DMS53 treated with DMSO at 0.1 percent for 48 hours (cell line): Measurements from ENCODE around the gene PPP1R12B.
"Not testable (repeated sequence)": the region's sequence is repeated elsewhere in the genome, so short reads cannot be mapped to it uniquely, and the experiment has no call there.

Experiments
- DNase-seq: peaks from one replicate; lab custom pipeline; 2025; ENCODE audit not compliant: unreplicated experiment; lab: John Stamatoyannopoulos, UW

The PPP1R12B gene

GRCh38 chr1:202398439-202398838 lies 49.9 kb downstream of the PPP1R12B start:
- DNase-seq: not testable (repeated sequence)

GRCh38 chr1:202401771-202402170 lies 53.3 kb downstream of the PPP1R12B start:
- DNase-seq: not testable (repeated sequence)

- not testable (repeated sequence) for DNase-seq
Measured at GRCh38 chr1:202403381-202403780, 54.9 kb downstream of the PPP1R12B start.

- no peak for DNase-seq
Measured at GRCh38 chr1:202405928-202406327, 57.4 kb downstream of the PPP1R12B start.

GRCh38 chr1:202406896-202407295 lies 58.4 kb downstream of the PPP1R12B start:
- not testable (repeated sequence) for DNase-seq

GRCh38 chr1:202407378-202407777 lies 58.9 kb downstream of the PPP1R12B start:
- DNase-seq: not testable (repeated sequence)

- not testable (repeated sequence) for DNase-seq
Measured at GRCh38 chr1:202410251-202410650, 61.8 kb downstream of the PPP1R12B start.

GRCh38 chr1:202410854-202411357 lies 62.4 kb downstream of the PPP1R12B start:
- peak; percentile 30 for DNase-seq

- no peak for DNase-seq
Measured at GRCh38 chr1:202411422-202411821, 62.9 kb downstream of the PPP1R12B start.

GRCh38 chr1:202412421-202412820 lies 63.9 kb downstream of the PPP1R12B start:
- DNase-seq: not testable (repeated sequence)

GRCh38 chr1:202416641-202417040 lies 68.1 kb downstream of the PPP1R12B start:
- no peak for DNase-seq

- not testable (repeated sequence) for DNase-seq
Measured at GRCh38 chr1:202417141-202417540, 68.6 kb downstream of the PPP1R12B start.

GRCh38 chr1:202417762-202418201 lies 69.3 kb downstream of the PPP1R12B start:
- not testable (repeated sequence) for DNase-seq

- DNase-seq: not testable (repeated sequence)
Measured at GRCh38 chr1:202419731-202420130, 71.2 kb downstream of the PPP1R12B start.

GRCh38 chr1:202420422-202421094 lies 72.1 kb downstream of the PPP1R12B start:
- not testable (repeated sequence) for DNase-seq

GRCh38 chr1:202422709-202423108 lies 74.2 kb downstream of the PPP1R12B start:
- DNase-seq: peak; percentile 15

- not testable (repeated sequence) for DNase-seq
Measured at GRCh38 chr1:202424260-202424659, 75.8 kb downstream of the PPP1R12B start.

- not testable (repeated sequence) for DNase-seq
Measured at GRCh38 chr1:202430111-202430510, 81.6 kb downstream of the PPP1R12B start.

- DNase-seq: not testable (repeated sequence)
Measured at GRCh38 chr1:202432338-202432737, 83.8 kb downstream of the PPP1R12B start.

GRCh38 chr1:202433155-202434043 lies 84.9 kb downstream of the PPP1R12B start:
- DNase-seq: no peak

GRCh38 chr1:202434059-202434458 lies 85.6 kb downstream of the PPP1R12B start:
- no peak for DNase-seq
